Measurements from ENCODE around the gene OSBPL5. TPM values are rescaled to one million over a fixed set of nuclear protein-coding genes. Genes with fewer than 3 reads are reported as not detected.

Gene OSBPL5
- polyA plus RNA-seq, 2 of the 4 experiments (the other 2 are of a cell fraction): 1.6 to 4.6 TPM

GRCh38 chr11:3109434-3109833, 55.7 kb downstream of the OSBPL5 start:
- Histone ChIP-seq H3K27ac (no peak overlapping the region), H3K4me3 (no peak overlapping the region), H3K9me3 (peaks cover 11% of the 10 kb centered on the region; the same call in 2 of the 3 replicates), H3K4me2 (no peak overlapping the region), H3K4me1 (no peaks in the 10 kb centered on the region)
- ChIA-PET CTCF (interaction anchor here (1.0 to 6.4 kb wide), 3 partner anchors 18 to 72 kb away, joined by 3 to 40 read pairs (median 9); partner anchors contain the start of gene CARS1), POLR2A (no interaction called here)
- WGBS (ENCODE audit: missing lambda C conversion rate): 87% methylated on average over 6 of the region's 7 CpGs
- no peak for FAIRE-seq
- no peak for DNase-seq (ENCODE audit: low read depth in 1 of 2, low spot score in 1 of 2)
- TF ChIP-seq NR3C1 (IDR thresholded peaks at IDR 0.05) (no peak), NFE2L2 (conservative IDR thresholded peaks at IDR 0.05; ENCODE audit: low read length) (no peak), ZC3H11A (IDR thresholded peaks at IDR 0.05) (no peak), CBX8 (IDR thresholded peaks at IDR 0.05) (no peak), HES2 (IDR thresholded peaks at IDR 0.05) (no peak), EP300 (IDR thresholded peaks at IDR 0.05) (no peak), CBX2 (IDR thresholded peaks at IDR 0.05; ENCODE audit: borderline replicate concordance, low read depth) (no peak), CHD4 (IDR thresholded peaks at IDR 0.05; ENCODE audit: borderline replicate concordance) (no peak), RFX5 (IDR thresholded peaks at IDR 0.05) (no peak), GATA3 (IDR thresholded peaks at IDR 0.05; ENCODE audit: borderline replicate concordance) (no peak), RARB (CRISPR knock-in tag; IDR thresholded peaks at IDR 0.05) (no peak), PHF8 (IDR thresholded peaks at IDR 0.05; ENCODE audit: borderline replicate concordance, low read depth) (no peak), CEBPB (IDR thresholded peaks at IDR 0.05) (no peak), KDM5A (IDR thresholded peaks at IDR 0.05) (no peak), SMC3 (IDR thresholded peaks at IDR 0.05) (no peak)
- ATAC-seq: no peak

GRCh38 chr11:3108183-3108721, 56.9 kb downstream of the OSBPL5 start:
- ChIA-PET POLR2A (no interaction called here), CTCF (interaction anchor here (0.7 to 6.4 kb wide), 3 partner anchors 17 to 671 kb away, joined by 3 to 40 read pairs (median 9); no protein-coding TSS in a partner anchor)
- TF ChIP-seq CHD4 (IDR thresholded peaks at IDR 0.05; ENCODE audit: borderline replicate concordance): no peak
- TF ChIP-seq RNF2 (IDR thresholded peaks at IDR 0.05; ENCODE audit: borderline replicate concordance, low read depth): no peak
- TF ChIP-seq ZC3H11A (IDR thresholded peaks at IDR 0.05): no peak
- TF ChIP-seq RFX5 (IDR thresholded peaks at IDR 0.05): no peak

GRCh38 chr11:3107608-3108182, 57.4 kb downstream of the OSBPL5 start:
- no peak overlapping the region for H3K27ac ChIP-seq
- POLR2A ChIA-PET: no interaction called here
- FAIRE-seq (no peak), ATAC-seq (no peak), DNase-seq (ENCODE audit: low read depth in 1 of 2, low spot score in 1 of 2) (no peak)
- no peaks in the 10 kb centered on the region for H3K4me1 ChIP-seq
- CTCF ChIA-PET: interaction anchor here (1.2 kb wide), 1 partner anchor 16 kb away, joined by 3 read pairs; no protein-coding TSS in a partner anchor
- no peaks in the 10 kb centered on the region for H3K9me3 ChIP-seq
- TF ChIP-seq ZSCAN20 (CRISPR knock-in tag; IDR thresholded peaks at IDR 0.05) (no peak), NR3C1 (IDR thresholded peaks at IDR 0.05) (no peak), RCOR1 (IDR thresholded peaks at IDR 0.05; ENCODE audit: low read depth, low read length) (no peak), JUN (IDR thresholded peaks at IDR 0.05) (no peak), NFE2L2 (conservative IDR thresholded peaks at IDR 0.05; ENCODE audit: low read length) (no peak), KDM5A (IDR thresholded peaks at IDR 0.05) (no peak), HOXB13 (CRISPR knock-in tag; IDR thresholded peaks at IDR 0.05; ENCODE audit: low read depth) (no peak), SREBF2 (IDR thresholded peaks at IDR 0.05) (no peak), EP300 (IDR thresholded peaks at IDR 0.05) (no peak), HEYL (CRISPR knock-in tag; IDR thresholded peaks at IDR 0.05) (no peak), RAD21 (conservative IDR thresholded peaks at IDR 0.05 in 1 of 2, IDR thresholded peaks at IDR 0.05 in 1 of 2) (no peak), EHMT2 (IDR thresholded peaks at IDR 0.05; ENCODE audit: low read depth) (no peak)
- 82% methylated on average over 13 of the region's 21 CpGs for WGBS (ENCODE audit: missing lambda C conversion rate)
- no peak overlapping the region for H3K4me2 ChIP-seq
- H3K4me3 ChIP-seq: no peak overlapping the region

More at GRCh38 chr11:3108183-3108721, 56.9 kb downstream of the OSBPL5 start:
- no peaks in the 10 kb centered on the region for H3K4me1 ChIP-seq
- DNase-seq (ENCODE audit: low read depth in 1 of 2, low spot score in 1 of 2): no peak
- no peak overlapping the region for H3K4me2 ChIP-seq
- no peak overlapping the region for H3K4me3 ChIP-seq
- peaks cover under 1% of the 10 kb centered on the region; the same call in 2 of the 3 replicates for H3K9me3 ChIP-seq
- FAIRE-seq: no peak
- WGBS (ENCODE audit: missing lambda C conversion rate): 80% methylated on average over 8 of the region's 11 CpGs
- H3K27ac ChIP-seq: no peak overlapping the region
- ATAC-seq: no peak
